HCEC 1CT (cell line): ENCODE results near the gene ZNF429.
"Not testable (repeated sequence)": the region's sequence is repeated elsewhere in the genome, so short reads cannot be mapped to it uniquely, and the experiment has no call there.

Source experiments
- DNase-seq: peaks from one replicate; pipeline ENCODE4 v3.0.0-alpha.2; 2017

Gene ZNF429

DNA sequence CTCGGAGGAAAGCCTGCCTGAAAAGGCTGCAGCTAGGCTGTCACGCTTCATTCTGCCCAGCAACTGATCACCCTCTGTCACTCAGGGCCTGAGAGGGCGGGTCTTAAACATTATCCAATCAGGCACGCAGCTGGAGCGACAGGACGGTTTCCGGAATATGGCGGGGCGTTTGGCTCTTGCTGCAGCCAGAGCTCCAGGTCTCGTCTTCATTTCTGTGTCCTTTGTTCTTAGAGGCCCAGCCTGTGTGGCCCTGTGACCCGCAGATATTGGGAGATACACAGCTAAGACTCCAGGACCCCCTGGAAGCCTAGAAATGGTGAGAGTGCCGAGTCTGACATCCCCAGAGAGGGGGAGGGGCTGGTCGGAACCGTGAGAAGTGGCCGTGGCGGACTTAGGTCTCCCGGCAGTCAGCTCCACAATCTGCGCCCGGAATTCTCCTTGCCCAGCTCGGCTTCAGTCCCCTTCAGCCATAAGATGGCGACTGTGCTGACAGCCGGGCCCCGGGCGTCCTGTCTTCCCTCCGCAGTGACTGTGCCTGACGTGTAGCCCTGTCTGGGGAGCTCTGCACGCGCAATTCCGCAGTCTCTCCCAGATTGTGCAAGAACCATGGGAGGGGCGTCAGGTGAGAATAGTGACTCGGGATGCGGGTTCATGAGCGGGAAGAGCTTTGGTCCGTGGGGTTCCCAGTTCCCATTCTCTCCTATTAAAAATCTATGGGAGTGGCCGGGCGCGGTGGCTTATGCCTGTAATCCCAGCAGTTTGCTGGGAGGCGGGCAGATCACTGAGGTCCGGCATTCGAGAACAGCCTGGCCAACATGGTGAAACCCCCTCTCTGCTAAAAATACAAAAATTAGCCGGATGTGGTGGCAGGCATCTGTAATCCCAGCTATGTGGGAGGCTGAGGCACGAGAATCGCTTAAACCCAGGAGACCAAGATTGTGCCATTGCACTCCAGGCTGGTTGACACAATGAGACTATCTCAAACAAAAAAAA lies at the start of gene ZNF429:
ZNF429 (plus strand) TSS at position 144 of the 993 bp plus-strand sequence; CDS start at position 314, 170 bp downstream.
- DNase-seq: peak; percentile 88

DNA sequence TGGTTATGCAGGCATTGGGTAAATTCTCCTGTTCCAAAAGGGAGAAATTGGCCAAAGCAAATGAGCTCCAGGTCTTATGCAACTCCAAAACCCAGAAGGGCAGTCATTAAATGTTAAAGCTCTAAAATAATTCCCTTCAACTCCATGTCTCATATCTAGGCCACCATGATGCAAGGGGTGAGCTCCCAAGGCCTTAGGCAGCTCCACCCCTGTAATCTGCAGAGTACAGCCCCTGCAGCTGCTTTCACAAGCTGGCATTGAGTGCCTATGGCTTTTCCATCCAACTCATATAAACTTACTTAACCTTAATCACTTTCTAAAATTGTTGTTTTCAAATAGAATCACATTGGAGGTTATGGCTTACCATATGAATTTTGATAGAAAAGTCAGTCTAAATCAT lies 44.7 kb upstream of the ZNF429 start:
- no peak for DNase-seq

DNA sequence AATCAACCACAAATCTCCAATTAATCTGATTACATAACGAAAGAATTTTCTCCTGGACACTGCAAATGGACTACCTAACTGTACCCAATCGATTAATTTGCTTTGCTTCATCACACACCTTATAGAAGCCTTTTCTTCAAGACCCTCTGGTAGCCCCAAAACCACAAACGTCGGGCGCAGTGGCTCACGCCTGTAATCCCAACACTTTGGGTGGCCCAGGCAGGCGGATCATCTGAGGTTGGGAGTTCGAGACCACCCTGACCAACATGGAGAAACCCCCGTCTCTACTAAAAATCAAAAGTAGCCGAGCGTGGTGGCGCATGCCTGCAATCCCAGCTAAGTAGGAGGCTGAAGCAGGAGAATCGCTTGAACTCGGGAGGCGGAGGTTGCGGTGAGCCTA lies 42.9 kb upstream of the ZNF429 start:
- DNase-seq: no peak

DNA sequence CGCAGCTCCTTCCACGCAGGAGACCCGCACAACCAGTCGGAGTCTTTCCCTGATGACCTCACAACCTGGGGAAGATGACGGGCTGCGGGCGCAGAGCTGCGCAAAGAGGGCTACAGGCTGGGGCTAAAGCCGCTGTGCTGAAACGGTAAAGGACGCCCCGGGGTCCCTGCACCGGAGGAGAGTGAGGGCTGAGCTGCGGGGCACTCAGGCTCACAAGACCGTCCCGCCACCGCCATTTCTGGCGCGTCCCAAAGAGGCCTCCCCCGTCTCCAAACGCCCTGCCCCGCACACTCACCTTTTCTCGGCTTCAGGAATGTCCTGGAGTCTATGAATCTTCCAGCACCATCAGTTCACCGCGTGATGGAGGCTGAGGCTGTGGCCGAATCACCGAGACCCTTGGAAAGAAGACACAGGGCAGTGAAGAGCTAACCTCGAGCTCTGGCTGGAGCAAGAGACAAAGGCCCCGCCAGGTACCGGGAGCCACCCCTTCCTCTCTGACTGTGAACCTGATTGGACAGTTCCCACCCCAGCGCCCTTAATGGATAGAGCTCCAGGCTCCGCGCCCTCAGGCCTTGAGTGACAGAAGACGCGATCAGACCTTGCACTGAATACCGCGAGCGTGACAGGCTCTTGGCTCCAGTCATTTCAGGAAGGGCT lies 41.8 kb upstream of the ZNF429 start:
- DNase-seq: no peak

DNA sequence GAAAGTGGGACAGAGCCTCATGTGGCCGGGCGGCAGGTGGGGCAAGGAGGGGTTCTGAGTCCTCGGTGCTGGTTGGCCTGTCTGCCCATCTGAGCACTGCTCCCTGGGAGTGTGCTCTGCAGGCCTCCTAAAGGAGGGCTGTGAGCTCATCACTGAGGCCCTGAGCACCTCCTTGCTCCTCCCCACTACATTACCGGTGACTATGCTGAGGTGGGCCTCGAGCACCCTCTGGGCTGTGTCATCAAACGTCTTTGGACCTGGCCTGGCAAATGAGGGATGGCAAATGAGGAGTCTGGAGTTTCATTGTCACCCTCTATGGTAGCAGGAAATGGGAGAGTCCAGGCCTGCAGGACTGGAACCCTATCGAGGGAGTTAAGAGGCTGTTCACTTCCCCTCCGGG lies 38.8 kb upstream of the ZNF429 start:
- DNase-seq: no peak

DNA sequence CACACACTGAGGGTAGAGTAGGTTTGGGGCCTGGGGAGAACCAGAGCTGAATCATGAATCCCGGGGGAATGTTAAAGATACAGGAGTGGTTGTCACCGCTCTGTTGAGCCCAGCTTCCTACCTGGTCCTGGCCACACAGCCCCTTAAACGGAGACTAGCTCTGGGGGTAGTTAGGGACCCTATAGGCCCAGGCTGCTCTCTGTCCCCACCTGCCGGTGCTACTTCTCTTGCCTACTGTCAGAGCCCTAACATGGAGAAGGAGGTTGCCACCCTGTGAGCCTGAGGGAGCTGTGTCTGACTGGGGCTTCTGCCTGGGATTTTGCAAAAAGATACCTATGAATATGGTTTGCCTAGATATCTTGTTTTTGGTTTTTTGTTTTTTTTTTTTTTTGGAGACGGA lies 36.6 kb upstream of the ZNF429 start:
- no peak for DNase-seq

DNA sequence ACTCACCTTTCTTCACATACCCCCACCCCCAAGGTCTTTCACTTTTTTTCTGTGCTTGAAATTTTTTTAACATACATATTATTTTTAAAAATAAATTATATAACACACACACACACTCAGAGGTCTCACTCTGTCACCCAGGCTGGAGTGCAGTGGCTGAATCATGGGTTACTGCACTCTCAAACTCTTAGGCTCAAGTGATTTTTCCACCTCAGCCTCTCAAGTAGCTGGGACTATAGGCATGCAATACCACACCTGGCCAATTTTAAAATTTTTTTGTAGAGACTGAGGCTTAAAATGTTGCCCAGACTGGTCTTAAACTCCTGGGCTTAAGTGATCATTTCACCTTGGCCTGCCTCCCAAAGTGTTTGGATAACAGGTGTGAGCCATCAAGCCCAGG lies 32.9 kb upstream of the ZNF429 start:
- no peak for DNase-seq

DNA sequence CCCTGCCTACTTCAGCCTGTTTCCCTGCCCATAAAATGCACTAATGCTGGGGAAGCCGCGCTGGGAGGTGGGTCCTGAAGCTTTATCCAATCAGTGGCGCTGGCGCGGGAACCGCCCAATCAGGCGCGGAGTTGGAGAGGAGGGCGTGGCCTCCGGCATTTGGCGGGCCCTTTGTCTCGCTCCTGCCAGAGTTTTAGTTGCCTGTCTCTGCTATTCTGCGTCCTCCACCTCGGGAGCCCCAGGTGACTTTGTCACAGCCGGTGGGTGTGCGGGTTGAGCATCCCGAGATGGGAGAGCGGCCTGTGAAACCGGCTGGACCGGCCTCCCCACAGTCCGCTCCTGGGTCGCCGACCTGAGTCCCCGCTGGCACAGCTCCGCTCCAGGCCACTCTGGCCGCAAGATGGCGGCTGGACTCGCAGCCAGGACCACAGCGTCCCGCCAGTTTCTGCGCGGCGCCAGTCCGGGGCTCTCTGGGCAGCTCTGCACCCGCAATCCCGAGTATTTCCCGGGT lies 30.7 kb upstream of the ZNF429 start:
- DNase-seq: no peak

DNA sequence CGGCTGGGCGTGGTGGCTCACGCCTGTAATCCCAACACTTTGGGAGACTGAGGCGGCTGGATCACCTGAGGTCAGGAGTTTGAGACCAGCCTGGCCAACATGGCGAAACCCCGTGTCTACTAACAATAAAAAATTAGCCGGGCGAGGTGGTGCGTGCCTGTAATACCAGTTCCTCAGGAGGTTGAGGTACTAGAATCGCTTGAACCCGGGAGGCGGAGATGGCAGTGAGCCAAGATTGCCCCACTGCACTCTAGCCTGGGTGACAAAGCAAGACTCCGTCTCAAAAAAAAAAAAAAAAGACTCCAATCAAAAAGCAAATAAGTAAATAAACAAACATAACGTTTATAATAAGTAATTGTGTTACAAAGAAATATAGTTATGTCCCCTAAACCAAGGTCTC lies 23.0 kb upstream of the ZNF429 start:
- DNase-seq: not testable (repeated sequence)

DNA sequence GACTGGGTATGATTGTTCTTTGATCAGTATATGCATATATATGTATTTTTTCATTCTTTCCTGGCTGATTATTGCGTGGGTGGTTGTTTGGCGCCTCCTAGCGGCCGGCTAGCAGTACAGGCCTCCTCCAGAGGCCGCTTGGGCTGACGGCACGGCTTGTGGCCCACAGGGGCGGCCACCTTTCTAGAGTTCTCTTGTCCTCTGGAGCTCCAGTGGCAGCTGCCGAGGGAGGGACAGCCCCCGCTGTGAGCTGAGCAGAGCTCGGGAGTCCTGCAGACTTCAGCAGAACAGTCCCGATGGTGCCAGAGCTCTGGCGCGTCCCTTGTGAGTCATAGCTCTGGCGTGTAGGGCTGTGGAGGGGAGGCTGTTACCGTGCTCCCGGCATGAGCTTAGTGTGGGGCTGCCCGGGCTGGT lies 22.5 kb upstream of the ZNF429 start:
- DNase-seq: no peak

DNA sequence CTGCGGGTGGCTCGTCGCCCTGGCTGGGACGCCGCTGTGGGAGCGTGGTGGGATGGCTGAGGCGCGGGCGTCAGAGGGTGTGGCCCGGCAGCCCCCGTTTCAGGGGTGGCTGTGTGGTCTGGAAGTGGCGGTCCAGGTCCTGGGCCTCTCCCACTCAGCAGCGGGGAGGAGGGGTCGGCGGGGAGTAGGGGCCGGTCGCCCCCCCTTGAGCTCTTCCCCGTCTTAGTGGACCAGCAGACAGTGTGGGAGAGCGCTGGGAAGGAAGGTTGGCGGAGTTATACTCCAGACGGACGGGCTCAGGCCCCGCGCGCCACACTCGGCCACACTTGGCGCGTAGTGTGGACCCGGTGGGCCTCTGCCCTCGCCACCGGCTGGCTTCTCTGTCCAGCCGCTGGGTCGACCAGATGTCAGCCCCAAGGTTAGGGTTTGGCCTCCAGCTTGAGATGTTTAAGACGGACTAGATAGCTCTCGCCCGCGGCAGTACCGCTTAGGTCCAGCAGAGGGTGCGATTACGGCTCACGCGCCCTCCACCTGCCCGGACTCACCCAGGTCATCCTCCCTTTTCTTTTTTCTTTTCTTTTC lies 21.7 kb upstream of the ZNF429 start:
- no peak for DNase-seq

DNA sequence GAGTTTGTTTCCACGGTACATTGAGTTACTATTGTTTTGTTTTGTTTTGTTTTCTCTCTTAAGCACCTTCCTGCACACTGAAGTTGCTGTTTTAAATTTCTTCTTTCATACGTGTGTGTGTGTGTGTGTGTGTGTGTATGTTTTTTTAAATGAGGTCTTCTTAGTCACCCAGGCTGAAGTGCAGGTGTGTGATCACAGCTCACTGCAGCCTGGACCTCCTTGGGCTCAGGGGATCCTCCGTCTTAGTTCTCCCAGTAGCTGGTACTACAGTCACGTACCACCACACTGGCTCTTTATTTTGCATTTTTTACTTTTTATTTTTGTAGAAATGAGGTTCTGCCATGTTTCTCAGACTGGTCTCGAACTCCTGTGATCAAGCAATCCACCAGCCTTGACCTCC lies 20.8 kb upstream of the ZNF429 start:
- DNase-seq: no peak

DNA sequence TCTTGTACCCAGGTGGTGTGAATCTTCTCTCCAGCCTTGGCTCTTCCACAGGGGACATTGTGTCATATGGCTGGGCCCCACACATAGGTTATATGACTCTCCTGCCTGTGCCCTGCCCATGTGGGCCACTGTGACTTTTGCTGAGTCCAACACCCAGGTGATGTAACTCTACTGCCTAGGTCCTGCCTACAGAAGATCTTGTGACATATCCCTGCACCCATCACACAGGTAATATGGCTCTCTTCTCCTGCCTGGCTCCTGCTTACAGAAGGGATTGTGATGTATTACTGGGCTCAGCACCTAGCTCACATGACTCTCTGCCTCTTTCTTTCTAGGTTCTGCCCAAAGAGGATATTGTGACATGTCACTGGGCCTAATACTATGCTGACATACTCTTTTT lies 19.5 kb upstream of the ZNF429 start:
- DNase-seq: no peak

DNA sequence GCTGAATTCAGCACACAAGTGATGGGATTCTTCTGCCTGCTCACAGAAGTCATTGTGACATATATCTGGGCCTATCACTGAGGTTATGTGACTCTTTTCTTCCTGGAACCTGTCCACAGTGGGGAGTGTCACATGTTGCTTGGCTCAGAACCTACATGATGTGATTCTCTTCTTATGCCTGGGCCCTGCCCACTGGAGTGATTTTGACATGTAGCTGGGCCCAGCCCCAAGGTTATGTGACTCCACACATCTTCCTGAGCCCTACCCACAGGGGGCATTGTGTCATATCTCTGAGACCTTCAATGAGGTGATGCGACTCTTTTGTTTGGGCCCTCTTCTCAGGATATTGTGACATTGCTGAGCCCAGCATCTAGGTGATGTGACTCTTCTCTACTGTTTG lies 17.4 kb upstream of the ZNF429 start:
- DNase-seq: no peak

DNA sequence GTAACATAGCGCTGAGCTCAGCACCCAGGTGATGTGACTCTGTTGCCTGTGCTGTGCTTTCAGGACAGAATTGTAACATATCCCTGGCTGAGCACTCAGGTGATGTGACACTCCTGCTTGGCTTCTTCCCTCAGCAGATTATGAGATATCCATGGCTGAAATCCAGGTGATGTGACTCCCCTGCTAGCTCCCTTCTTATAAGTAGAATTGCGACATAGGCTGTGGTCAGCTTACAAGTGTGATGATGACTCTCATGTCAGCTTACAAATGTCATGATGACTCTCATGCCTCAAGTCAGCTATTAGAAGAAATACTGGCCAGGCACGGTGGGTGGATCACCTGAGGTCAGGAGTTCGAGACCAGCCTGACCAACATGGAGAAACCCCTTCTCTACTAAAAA lies 14.3 kb upstream of the ZNF429 start:
- DNase-seq: no peak

DNA sequence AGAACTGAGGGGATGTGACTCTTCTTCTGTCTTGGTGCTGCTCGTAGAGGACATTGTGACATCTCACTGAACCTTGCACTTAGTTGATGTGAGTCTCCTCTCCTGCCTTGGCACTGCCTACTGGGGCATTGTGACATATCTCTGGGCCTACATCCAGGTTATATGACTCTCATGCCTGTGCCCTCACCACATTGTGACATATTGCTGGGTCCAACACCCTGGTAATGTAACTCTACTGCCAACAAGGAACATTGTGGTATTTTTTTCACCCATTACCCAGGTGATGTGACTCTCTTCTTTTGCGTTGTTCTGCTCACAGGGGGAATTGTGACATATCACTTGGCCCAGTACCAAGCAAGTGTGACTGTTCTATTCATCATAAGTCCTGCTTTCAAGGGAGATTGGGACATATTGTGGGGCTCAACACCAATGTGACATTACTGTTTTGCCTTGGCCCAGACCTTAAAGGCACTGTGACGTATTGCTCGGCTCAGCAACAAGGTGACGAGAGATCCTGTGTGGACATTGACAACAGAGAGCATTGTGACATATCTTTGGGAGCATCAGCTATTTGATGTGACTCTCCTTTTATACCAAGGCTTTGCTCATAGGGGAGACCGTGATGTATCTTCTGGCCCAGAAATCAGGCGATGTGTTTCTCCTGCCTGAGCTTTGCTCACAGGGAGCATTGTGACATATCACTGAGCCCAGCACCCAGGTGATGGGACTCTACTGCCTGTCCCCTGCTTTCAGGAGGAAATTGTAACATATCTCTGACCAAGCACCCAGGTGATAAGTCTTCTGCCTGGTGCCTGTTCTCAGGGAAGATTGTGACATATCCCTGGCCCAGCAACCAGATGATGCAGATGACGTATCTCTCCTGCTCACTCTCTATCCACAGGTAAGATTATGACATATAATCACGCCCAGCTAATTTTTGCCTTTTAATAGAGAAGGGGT lies 12.2 kb upstream of the ZNF429 start:
- no peak for DNase-seq

DNA sequence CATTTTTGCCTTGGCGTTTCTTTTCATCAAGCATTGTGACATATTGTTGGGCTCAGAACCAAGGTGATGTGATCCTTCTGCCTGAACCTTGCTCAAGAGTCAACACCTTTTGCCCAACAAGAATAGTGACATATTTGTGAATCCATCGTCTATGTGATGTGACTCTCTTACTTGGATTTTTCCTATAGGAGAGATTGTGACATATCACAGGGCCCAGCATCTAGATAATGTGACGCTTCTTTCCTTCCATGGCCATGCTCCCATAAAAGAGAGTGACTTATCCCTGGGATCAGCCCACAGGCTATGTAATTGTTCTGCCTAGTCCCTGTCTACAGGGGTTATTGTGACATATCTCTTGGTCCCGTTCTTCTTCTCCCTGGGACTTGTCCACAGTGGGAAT lies 8.5 kb upstream of the ZNF429 start:
- DNase-seq: no peak

DNA sequence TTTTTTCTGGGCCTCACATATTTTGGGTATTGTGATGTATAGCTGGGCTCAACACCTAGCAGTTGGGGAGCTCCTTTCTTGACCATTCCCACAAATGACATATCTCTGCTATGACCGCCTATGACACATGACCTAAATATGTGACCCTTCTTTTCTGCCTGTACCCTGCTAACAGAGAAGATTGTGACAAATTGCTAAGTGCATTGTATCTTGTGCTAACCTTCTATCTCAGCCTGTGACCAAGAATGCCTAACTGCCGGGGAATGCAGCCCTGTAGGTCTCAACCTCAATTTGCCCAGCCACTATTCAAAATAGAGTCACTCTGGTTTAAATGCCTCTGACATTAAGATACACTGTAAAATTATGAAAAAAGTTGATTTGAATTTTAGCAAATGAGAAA lies 6.8 kb upstream of the ZNF429 start:
- DNase-seq: no peak

DNA sequence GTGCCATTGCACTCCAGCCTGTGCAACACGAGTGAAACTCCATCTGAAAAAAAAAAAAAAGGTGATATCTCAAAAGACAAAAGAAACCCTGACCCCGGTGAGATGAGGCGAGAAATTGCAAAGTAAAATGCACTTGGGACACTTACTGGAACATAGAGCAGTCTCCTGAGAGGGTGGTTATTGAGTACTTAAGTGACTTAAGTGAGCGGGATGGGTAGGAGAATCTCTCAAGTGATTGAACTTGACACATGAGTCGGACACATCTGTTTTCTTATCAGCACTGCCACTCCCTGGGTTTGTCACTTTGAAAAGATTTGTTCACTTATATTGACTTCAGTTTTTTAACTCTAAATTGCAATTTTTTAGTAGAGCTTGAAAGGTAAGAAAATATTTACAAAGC lies 2.8 kb downstream of the ZNF429 start:
- no peak for DNase-seq

DNA sequence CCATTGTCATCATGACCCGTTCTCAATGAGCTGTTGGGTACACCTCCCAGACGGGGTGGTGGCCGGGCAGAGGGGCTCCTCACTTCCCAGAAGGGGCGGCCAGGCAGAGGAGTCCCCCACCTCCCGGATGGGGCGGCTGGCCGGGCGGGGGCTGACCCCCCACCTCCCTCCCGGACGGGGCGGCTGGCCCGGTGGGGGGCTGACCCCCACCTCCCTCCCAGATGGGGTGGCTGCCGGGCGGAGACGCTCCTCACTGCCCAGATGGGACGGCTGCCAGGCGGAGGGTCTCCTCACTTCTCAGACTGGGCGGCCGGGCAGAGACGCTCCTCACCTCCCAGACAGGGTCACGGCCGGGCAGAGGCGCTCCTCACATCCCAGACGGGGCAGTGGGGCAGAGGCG lies 5.7 kb downstream of the ZNF429 start:
- not testable (repeated sequence) for DNase-seq

DNA sequence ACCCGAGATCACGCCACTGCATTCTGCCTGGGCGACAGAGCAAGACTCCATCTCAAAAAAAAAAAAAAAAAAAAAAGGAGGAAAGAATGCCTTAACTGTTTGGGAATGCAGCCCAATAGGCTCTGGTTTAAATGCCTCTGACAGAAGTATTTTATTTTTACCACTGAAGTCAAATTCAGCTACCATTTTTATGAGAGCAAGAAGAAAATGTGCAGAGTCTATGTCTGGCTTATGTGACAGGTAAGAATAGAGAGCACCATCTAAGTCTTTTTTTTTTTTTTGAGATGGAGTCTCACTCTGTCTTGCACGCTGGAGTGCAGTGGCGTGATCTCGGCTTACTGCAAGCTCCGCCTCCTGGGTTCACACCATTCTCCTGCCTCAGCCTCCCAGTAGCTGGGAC lies 7.2 kb downstream of the ZNF429 start:
- not testable (repeated sequence) for DNase-seq

DNA sequence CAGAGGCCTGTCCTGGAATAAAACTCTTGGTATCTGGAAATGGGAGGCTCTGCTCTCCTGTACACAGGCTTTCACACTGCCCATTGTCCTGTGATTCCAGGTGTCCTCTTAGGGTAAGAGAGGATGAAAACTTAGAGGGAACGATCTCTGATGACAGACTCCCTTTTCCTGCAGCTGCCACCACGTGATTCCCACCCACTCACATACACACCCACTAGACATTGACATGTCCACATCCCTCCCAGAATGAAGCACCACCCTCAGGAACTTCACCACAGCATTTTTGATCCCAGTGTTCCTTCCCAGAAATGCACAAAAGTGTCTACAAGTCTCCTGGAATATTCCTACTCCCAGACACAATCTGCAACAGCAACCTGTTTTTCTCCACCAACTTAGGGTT lies 8.2 kb downstream of the ZNF429 start:
- no peak for DNase-seq
